ENCODE data around the gene KRTAP9-6.

- no peak for TF ChIP-seq CTCF (IDR thresholded peaks at IDR 0.05)
- TF ChIP-seq POLR2A (IDR thresholded peaks at IDR 0.05), result no peak
These were observed 38.9 kb downstream of the KRTAP9-6 start for GRCh38 chr17:41304091-41304490.
